H1 (cell line): ENCODE results near the gene BASP1. TPM values are rescaled to one million over a fixed set of nuclear protein-coding genes. Genes with fewer than 3 reads are reported as not detected.

Source experiments
- CTCF ChIA-PET: fragments of 300-600 bp; sonication (Branson Sonifier 250); formaldehyde crosslinking; loops from one replicate; lab custom pipeline; 2021; ENCODE audit not compliant: partially characterized antibody; lab: Charles Lee
- POLR2A ChIA-PET: fragments of 300-600 bp; sonication (Branson Sonifier 250); formaldehyde crosslinking; loops from one replicate; lab custom pipeline; 2021; ENCODE audit warnings: inconsistent platforms; ENCODE audit not compliant: partially characterized antibody; lab: Charles Lee
- DNase-seq, 2 experiments: peaks; one replicate each; pipeline versions ENCODE4 v3.0.0 to v3.0.0-alpha.2; 2010 to 2022; ENCODE audit warnings: low spot score in 2 of 2, low read depth in 1 of 2, mixed read lengths in 1 of 2
- FAIRE-seq: peaks from 2 replicates; lab custom pipeline; 2011; peaks lifted over from hg19 to GRCh38; lab: Jason Lieb, UNC
- H2AFZ ChIP-seq: 2 replicates; pipeline ENCODE4 v1.8.1; 2012; ENCODE audit warnings: low read length, inconsistent platforms
- H2AK5ac ChIP-seq: 2 replicates; pipeline ENCODE4 v1.6.1; 2013; ENCODE audit warnings: low read depth, low read length
- H2BK120ac ChIP-seq: replicated peaks from 2 replicates; pipeline ENCODE3; 2013; ENCODE audit warnings: low read depth, low read length, inconsistent platforms
- H2BK12ac ChIP-seq: 2 replicates; pipeline ENCODE4 v1.6.1; 2013; ENCODE audit warnings: low read depth, low read length
- H2BK15ac ChIP-seq: 2 replicates; pipeline ENCODE4 v1.6.1; 2013; ENCODE audit warnings: low read length
- H2BK20ac ChIP-seq: 2 replicates; pipeline ENCODE4 v1.6.1; 2013; ENCODE audit warnings: low read length
- H2BK5ac ChIP-seq: 2 replicates; pipeline ENCODE4 v1.6.1; 2013; ENCODE audit warnings: low read depth, low read length
- H3K14ac ChIP-seq: 2 replicates; pipeline ENCODE4 v1.6.1; 2013; ENCODE audit warnings: inconsistent platforms; ENCODE audit not compliant: insufficient read length
- H3K18ac ChIP-seq: 2 replicates; pipeline ENCODE4 v1.6.1; 2013; ENCODE audit warnings: low read length; ENCODE audit errors: extremely low read depth
- H3K23ac ChIP-seq: 2 replicates; pipeline ENCODE4 v1.6.1; 2013; ENCODE audit warnings: inconsistent platforms; ENCODE audit not compliant: insufficient read length
- H3K23me2 ChIP-seq: 2 replicates; pipeline ENCODE4 v1.6.1; 2013; ENCODE audit warnings: low read depth, low read length
- H3K27ac ChIP-seq: 2 replicates; pipeline ENCODE4 v1.6.1; 2011; ENCODE audit warnings: low read depth, low read length, inconsistent platforms
- H3K27me3 ChIP-seq, 4 experiments: replicated peaks in 1 of 4; 1 replicate in 1 of 4; 2 replicates in 3 of 4; pipeline versions ENCODE4 v1.6.1 to v1.8.1; 2011 to 2013; ENCODE audit warnings: low read length in 3 of 4, mild to moderate bottlenecking in 3 of 4, inconsistent platforms in 2 of 4, mixed read lengths in 2 of 4, moderate library complexity in 1 of 4; ENCODE audit not compliant: control insufficient read depth in 3 of 4, insufficient read depth in 3 of 4; ENCODE audit errors: extremely low read depth in 1 of 4
- H3K36me3 ChIP-seq, 4 experiments: 2 replicates each; pipeline versions ENCODE4 v1.6.1 to v1.8.1; 2011 to 2013; ENCODE audit warnings: mild to moderate bottlenecking in 4 of 4, low read length in 3 of 4, moderate library complexity in 2 of 4, control low read depth in 1 of 4, inconsistent platforms in 1 of 4; ENCODE audit not compliant: insufficient read depth in 4 of 4, control insufficient read depth in 2 of 4
- H3K4ac ChIP-seq: replicated peaks from 2 replicates; pipeline ENCODE3; 2013; ENCODE audit warnings: low read length, low read depth, mixed read lengths, inconsistent platforms; ENCODE audit not compliant: insufficient read length
- H3K4me1 ChIP-seq, 4 experiments: replicated peaks in 1 of 4; 1 replicate in 1 of 4; 2 replicates in 3 of 4; pipeline versions ENCODE4 v1.6.1 to v1.8.1; 2011 to 2013; ENCODE audit warnings: low read length in 3 of 4, inconsistent platforms in 2 of 4, mixed read lengths in 1 of 4; ENCODE audit not compliant: insufficient read depth in 4 of 4, control insufficient read depth in 3 of 4
- H3K4me2 ChIP-seq, 2 experiments: 2 replicates each; pipeline versions ENCODE4 v1.6.1 to v1.8.1; 2011 to 2013; ENCODE audit warnings: low read depth in 2 of 2, low read length in 2 of 2, control low read depth in 1 of 2, inconsistent platforms in 1 of 2, mild to moderate bottlenecking in 1 of 2; ENCODE audit not compliant: insufficient read depth in 1 of 2
- H3K4me3 ChIP-seq, 4 experiments: fragments of 200-600, 300-600 bp in 1 of 4; sonication (generic), shearing (Covaris generic), sonication (Bioruptor Twin) in 1 of 4; 2 replicates each; pipeline versions ENCODE4 v1.5.1 to v1.8.1; 2011 to 2016; ENCODE audit warnings: low read length in 4 of 4, low read depth in 3 of 4, control low read depth in 2 of 4, inconsistent platforms in 2 of 4, mild to moderate bottlenecking in 2 of 4, mixed read lengths in 1 of 4, moderate library complexity in 1 of 4; ENCODE audit not compliant: insufficient read depth in 2 of 4; ENCODE audit errors: extremely low read depth in 1 of 4
- H3K56ac ChIP-seq: replicated peaks from 2 replicates; pipeline ENCODE3; 2013; ENCODE audit warnings: low read depth, mild to moderate bottlenecking, mixed read lengths, low read length, inconsistent platforms; ENCODE audit not compliant: insufficient read length
- H3K79me1 ChIP-seq: 2 replicates; pipeline ENCODE4 v1.6.1; 2013; ENCODE audit warnings: low read depth, low read length, control low read depth
- H3K79me2 ChIP-seq, 2 experiments: 2 replicates each; pipeline versions ENCODE4 v1.6.1 to v1.8.1; 2012 to 2013; ENCODE audit warnings: low read length in 2 of 2, mild to moderate bottlenecking in 2 of 2, inconsistent platforms in 1 of 2; ENCODE audit not compliant: insufficient read depth in 2 of 2, control insufficient read depth in 1 of 2
- H3K9ac ChIP-seq, 4 experiments: replicated peaks in 1 of 4; 1 replicate in 1 of 4; 2 replicates in 3 of 4; pipeline versions ENCODE4 v1.6.1 to v1.8.1; 2011 to 2013; ENCODE audit warnings: low read depth in 3 of 4, low read length in 3 of 4, control low read depth in 2 of 4, mild to moderate bottlenecking in 2 of 4, moderate library complexity in 2 of 4, inconsistent platforms in 1 of 4; ENCODE audit errors: extremely low read depth in 1 of 4
- H3K9me3 ChIP-seq, 2 experiments: 2 replicates each; pipeline versions ENCODE4 v1.6.1 to v1.8.1; 2012 to 2013; ENCODE audit warnings: mild to moderate bottlenecking in 2 of 2, moderate library complexity in 2 of 2, control low read depth in 1 of 2, inconsistent platforms in 1 of 2, low read depth in 1 of 2, low read length in 1 of 2, mixed read lengths in 1 of 2; ENCODE audit not compliant: insufficient read depth in 2 of 2
- H4K20me1 ChIP-seq, 2 experiments: replicated peaks in 1 of 2; 2 replicates each; pipeline versions ENCODE3 to v1.8.1; 2011 to 2013; ENCODE audit warnings: inconsistent platforms in 2 of 2, low read length in 2 of 2, mild to moderate bottlenecking in 1 of 2; ENCODE audit not compliant: insufficient read depth in 2 of 2, control insufficient read depth in 1 of 2
- H4K5ac ChIP-seq: 2 replicates; pipeline ENCODE4 v1.6.1; 2013; ENCODE audit warnings: low read length, low read depth, mixed read lengths, inconsistent platforms; ENCODE audit not compliant: insufficient read length
- H4K8ac ChIP-seq: 2 replicates; pipeline ENCODE4 v1.8.0; 2013; ENCODE audit warnings: mild to moderate bottlenecking, moderate library complexity, low read length, inconsistent platforms; ENCODE audit not compliant: insufficient read depth; ENCODE audit errors: extremely low read depth
- H4K91ac ChIP-seq: replicated peaks from 2 replicates; pipeline ENCODE3; 2013; ENCODE audit warnings: low read length, mixed read lengths, inconsistent platforms; ENCODE audit not compliant: insufficient read length
- CHD1 ChIP-seq: IDR thresholded peaks from 2 replicates; pipeline ENCODE4 v1.6.1; 2012; ENCODE audit warnings: low read depth, low read length, improper control_type of control experiment
- CTBP2 ChIP-seq: IDR thresholded peaks from 2 replicates; pipeline ENCODE4 v1.7.0; 2011; ENCODE audit warnings: borderline replicate concordance, mild to moderate bottlenecking, moderate library complexity, mixed read lengths, low read length; ENCODE audit not compliant: insufficient read depth, insufficient read length
- FOSL1 ChIP-seq: IDR thresholded peaks from 2 replicates; pipeline ENCODE4 v1.6.1; 2011; ENCODE audit warnings: mild to moderate bottlenecking, low read depth, low read length, moderate library complexity; ENCODE audit not compliant: insufficient read depth
- JUN ChIP-seq: IDR thresholded peaks from 2 replicates; pipeline ENCODE4 v1.6.1; 2011; ENCODE audit warnings: low read depth, mild to moderate bottlenecking, improper control_type of control experiment, low read length
- POLR2A ChIP-seq, 2 experiments: IDR thresholded peaks; 1 replicate in 1 of 2; 2 replicates in 1 of 2; pipeline ENCODE4 v1.6.1; 2011; ENCODE audit warnings: low read depth in 2 of 2, low read length in 2 of 2, mild to moderate bottlenecking in 2 of 2; ENCODE audit errors: control extremely low read depth in 1 of 2
- SIN3A ChIP-seq, 2 experiments: IDR thresholded peaks in 1 of 2; conservative IDR thresholded peaks in 1 of 2; 2 replicates each; pipeline ENCODE4 v1.6.1; 2011 to 2012; ENCODE audit warnings: low read length in 2 of 2, improper control_type of control experiment in 1 of 2, low read depth in 1 of 2, mild to moderate bottlenecking in 1 of 2
- SP1 ChIP-seq: IDR thresholded peaks from 2 replicates; pipeline ENCODE4 v1.6.1; 2011; ENCODE audit warnings: low read depth, low read length
- TEAD4 ChIP-seq: IDR thresholded peaks from 2 replicates; pipeline ENCODE4 v1.6.1; 2012; ENCODE audit warnings: low read depth, low read length, inconsistent platforms, mixed read lengths
- WGBS, 2 experiments: shearing (Covaris generic) in 1 of 2; methylation state at CpG; one replicate each; pipeline versions ENCODE4 v1.1.6 to v1.1.7; 2013 to 2015; ENCODE audit warnings: low lambda C conversion rate in 2 of 2, mixed read lengths in 2 of 2, inconsistent platforms in 1 of 2, low coverage in 1 of 2, missing lambda C conversion rate in 1 of 2; ENCODE audit not compliant: insufficient replicate concordance in 2 of 2, insufficient coverage in 1 of 2, insufficient read length in 1 of 2; ENCODE audit errors: extremely low coverage in 1 of 2, missing lambda C conversion rate in 1 of 2; 5-methylcytosine and 5-hydroxymethylcytosine counted together
- polyA plus RNA-seq, 7 experiments: library from polyadenylated mRNA; depleted of rRNA in 3 of 7; stranded (reverse) in 5 of 7; unstranded in 2 of 7; fragments of >200 nt in 5 of 7; fragments of 200-250 nt in 2 of 7; gene quantifications; 1 replicate in 5 of 7; 2 replicates in 1 of 7; 4 replicates in 1 of 7; pipeline versions ENCODE4 v1.2.1 to v1.2.3, GENCODE V29; 2011 to 2013; ENCODE audit warnings: missing spikeins in 2 of 7, mixed read lengths in 2 of 7
- total RNA-seq: library from RNA; stranded (reverse); fragmentation: NEBNext Ultra II Directional; extraction: Animal tissue kit (Norgen Biotek cat#: 25700); gene quantifications from 2 replicates; pipeline ENCODE4 v1.2.1, GENCODE V29; 2021

The BASP1 gene
- total and polyA plus RNA-seq, 2 of the 8 experiments (the other 6 are each of a cell fraction or from before 2014, with no cell fraction given), result 95.2 to 104 TPM

- Histone ChIP-seq H2BK20ac (no peak overlapping the region), H3K27me3 (no peaks in the 10 kb centered on the region), H2AFZ (no peak overlapping the region), H4K91ac (no peak overlapping the region), H3K79me1 (no peaks in the 10 kb centered on the region), H4K5ac (no peak overlapping the region), H4K20me1 (no peaks in the 10 kb centered on the region), H4K8ac (no peak overlapping the region), H3K4me2 (no peak overlapping the region), H2BK15ac (no peak overlapping the region), H2AK5ac (no peak overlapping the region), H3K4me3 (no peak overlapping the region), H3K14ac (no peak overlapping the region), H2BK5ac (no peak overlapping the region), H3K4me1 (no peaks in the 10 kb centered on the region), H3K9me3 (no peaks in the 10 kb centered on the region), H3K9ac (no peak overlapping the region), H3K36me3 (no peaks in the 10 kb centered on the region), H3K27ac (no peak overlapping the region), H3K23me2 (no peaks in the 10 kb centered on the region), H2BK12ac (no peak overlapping the region), H3K79me2 (no peaks in the 10 kb centered on the region), H3K23ac (no peak overlapping the region), H3K4ac (no peak overlapping the region), H2BK120ac (no peak overlapping the region), H3K56ac (no peak overlapping the region), H3K18ac (no peak overlapping the region)
- CTCF ChIA-PET, result interaction anchor here (0.9 to 4.0 kb wide), 3 partner anchors 12 to 45 kb away, joined by 5 to 19 read pairs (median 5); no protein-coding TSS in a partner anchor
- WGBS, 2 experiments, result 95% methylated on average over 6 of the region's 6 CpGs; no CpG with 5 or more reads in 1 of the 2 experiments
- POLR2A ChIA-PET, result no interaction called here
- FAIRE-seq (no peak), DNase-seq (no peak)
- no peak for TF ChIP-seq FOSL1
- no peak for TF ChIP-seq JUN
- TF ChIP-seq SIN3A (conservative IDR thresholded peaks at IDR 0.05 in 1 of 2, IDR thresholded peaks at IDR 0.05 in 1 of 2; ENCODE audit: low read depth in 1 of 2, low read length in 2 of 2), result no peak
- TF ChIP-seq CTBP2, result no peak
- no peak for TF ChIP-seq POLR2A (IDR thresholded peaks at IDR 0.05; ENCODE audit: control extremely low read depth in 1 of 2, low read depth in 2 of 2, low read length in 2 of 2)
- TF ChIP-seq SP1, result no peak
- no peak for TF ChIP-seq CHD1
- TF ChIP-seq TEAD4, result no peak
Observed at GRCh38 chr5:17177501-17178372, 39.7 kb upstream of the BASP1 start.
